HG03469 (cell line): ENCODE data around the gene TFF2.

Experiments
- ATAC-seq: cut with Tn5 transposase; IDR thresholded peaks from one replicate; pipeline ENCODE4 v1.9.1; 2021; ENCODE audit warnings: mild to moderate bottlenecking, moderate library complexity, moderate number of reproducible peaks; ENCODE audit not compliant: unreplicated experiment

The TFF2 gene

DNA sequence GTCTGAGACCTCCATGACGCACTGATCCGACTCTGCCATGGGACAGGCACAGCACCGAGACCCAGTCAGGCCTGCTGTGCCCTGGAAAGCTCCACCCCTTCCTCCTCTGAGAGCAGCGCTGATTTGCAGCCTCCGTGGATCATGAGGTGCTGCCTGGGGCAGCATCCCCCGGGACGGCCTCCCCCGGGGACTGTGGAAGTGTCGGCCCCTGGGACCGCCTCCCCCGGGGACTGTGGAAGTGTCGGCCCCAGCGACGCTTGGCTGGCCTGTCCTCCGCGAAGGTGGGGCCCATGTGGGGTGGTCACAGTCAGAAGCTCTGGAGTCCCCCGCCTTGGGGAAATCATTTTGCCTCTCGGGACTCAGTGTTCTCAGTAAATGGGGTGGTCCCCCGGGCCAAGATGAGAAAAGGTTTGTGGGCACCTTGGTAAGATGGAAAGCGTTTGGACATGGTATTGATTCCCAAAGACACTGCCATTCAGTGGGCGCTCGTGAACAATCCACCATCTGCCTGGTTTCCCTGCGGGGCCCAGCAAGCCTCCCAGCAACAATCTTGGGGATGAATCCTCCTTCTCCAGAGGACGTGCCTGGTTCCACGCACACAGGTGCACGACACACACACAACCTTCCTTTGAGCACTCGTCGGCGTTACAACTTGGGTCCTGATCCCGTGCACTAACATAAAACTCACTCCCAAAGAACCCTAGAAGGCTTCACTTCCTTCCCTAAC, 3.0 kb downstream of the TFF2 start:
- ATAC-seq = no peak

DNA sequence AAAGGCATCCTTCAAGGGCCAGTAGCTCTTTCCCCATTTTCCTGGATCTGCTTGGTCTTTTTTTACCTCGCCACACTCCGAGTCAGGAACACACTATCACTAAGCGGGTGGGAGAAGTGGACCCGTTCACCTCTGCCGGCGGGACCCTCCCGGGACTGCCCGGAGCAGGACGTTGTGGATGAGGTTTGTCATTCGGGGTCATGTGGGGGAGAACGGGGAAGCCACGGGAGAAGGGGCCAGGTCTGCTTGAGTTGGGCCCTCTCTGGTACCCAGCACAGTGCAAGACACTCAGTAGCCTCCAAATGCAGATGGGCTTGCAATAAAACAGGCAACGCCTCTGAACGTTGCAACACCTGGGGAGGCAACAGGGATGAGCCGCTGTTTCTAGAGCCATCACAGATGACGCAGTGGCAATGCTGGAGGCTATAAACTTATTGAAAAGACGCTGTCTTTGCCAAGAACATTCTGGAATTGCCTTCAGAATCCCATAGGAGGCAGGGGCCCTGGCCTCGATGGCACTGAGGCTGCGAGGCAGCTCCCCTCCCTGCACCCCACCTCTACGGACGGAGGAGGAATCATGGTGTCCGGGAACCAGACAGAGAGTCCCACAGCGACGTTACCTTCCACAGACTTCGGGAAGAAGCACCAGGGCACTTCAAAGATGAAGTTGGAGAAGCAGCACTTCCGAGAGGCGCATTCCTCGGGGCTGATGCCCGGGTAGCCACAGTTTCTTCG, 3.8 kb downstream of the TFF2 start:
- no peak for ATAC-seq

DNA sequence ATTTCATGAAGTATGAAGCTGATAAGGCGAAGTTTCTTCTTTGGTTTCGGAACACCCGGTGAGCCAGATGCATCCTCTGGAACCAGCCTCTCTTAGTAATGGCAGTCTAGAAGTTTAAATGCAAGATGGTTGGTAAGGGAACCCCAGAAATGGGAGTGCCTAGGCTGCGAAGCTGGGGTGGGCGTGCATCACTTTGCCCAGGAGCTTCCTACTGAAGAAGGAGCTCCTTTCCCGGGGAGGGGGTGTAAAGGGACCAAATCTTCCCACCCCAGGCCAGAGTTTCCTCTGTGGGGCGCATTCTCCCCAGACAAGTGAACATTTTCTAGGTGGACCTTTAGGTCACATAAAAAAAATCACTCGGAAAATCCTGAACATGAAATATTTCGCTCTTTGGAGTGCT, 4.4 kb downstream of the TFF2 start:
- no peak for ATAC-seq

DNA sequence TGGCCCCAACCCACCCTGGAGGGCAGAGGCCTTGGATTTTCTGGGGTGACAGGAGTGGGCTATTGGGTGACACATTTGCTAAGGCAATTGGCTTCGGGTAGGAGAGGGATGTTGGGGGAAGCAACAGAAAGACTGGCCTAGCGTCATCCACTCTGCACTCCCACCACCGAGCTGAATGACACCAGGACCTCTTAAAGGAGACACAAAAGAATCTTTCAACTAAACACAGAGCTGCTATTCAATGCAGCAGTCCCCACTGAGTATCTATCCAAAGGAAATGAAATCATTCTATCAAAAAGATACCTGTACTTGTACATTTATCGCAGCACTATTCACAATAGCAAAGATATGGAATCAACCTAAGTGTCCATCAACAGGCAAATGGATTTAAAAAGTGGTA, 6.2 kb downstream of the TFF2 start:
- ATAC-seq = no peak

DNA sequence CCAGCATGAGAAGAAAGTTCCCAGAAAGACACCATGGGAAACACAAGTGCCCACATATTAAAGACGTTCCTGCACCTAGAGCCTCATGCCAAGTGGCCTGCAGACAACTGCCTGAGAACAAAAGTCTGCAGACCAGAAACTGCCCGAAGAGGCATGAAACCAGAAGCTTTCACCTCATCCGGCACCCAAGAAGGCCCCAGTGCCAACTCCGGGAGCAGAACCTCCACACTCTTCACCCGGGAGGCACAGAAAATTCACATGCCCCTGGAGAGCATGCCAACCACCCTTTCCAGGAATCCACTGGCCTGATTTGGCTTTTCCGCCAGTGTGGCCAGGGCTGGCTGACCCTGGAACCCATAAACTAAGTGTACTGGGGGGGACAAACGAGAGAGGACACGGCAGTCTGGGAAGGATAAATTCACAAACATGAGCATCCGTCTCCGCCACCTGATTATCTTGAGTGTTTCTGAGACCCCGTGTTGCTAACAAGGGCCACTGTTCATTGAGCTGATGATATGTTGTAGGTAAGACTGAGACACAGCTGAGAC, 6.8 kb downstream of the TFF2 start:
- no peak for ATAC-seq

DNA sequence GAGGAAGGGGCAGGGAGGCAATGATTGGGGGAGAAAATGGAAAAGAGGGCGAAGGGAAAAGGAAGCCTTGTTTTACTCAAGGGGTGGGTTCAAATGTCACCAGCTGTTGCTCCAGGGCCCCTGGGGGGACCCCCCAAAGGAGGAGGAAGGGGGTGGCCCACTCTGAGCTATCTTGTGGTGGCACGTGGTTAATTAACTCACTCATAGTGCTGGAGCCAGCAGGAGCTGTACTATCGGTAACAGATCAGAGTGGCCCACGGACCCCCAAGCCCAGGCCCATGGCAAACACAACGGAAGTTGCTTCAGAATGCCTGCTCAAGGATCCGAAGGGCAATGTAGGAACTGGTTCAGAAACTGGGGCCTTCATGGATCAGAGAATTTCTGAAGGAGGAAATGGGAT, 7.2 kb downstream of the TFF2 start:
- no peak for ATAC-seq

DNA sequence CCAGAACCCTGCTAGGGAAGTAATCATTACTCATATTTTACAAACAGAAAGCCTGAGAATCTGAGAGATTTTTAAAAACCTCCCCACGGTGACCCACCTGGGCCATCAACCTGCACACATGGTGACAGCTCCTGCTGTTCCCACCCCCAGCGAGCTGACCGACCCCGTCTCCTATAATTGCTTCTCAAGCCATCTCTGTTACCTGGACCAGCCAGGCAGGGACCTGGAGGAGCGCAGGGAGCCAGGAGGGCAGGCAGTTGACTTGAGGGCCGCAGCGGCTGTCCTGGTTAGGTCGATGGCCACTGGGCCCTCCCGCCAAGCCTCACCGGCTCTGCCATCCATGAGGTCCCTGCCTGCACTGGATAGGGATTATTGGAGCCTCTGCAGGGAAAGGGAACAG, 7.7 kb downstream of the TFF2 start:
- no peak for ATAC-seq

DNA sequence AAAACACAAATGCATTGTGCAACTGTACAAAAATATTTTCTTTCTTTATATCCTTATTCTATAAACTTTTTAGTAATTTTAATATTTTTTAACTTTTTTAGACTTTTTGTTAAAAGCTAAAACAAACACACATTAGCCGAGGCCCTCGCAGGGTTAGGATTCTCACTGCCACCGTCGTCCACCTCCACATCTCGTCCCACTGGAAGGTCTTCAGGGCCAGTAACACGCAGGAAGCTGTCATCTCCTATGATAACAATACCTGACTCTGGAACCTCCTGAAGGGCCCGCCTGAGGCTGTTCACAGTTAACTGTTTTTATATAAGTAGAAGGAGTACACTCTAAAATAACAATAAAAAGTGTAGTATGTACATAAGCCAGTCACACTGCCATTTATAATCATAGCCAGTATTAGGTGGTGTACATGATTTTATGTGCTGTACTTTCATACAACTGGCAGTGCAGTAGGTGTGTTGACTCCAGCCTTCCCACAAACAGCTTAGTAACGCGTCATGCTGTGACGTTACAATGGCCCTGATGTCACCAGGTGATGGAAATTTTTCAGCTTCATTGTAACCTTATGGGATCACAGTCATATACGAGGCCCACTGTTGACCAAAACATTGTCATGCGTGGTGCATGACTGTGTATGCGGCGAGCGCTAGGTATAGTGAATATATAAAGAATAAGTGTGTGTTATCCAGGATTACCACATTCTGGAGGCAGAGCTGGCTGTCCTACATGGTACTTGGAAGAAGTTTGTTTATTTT, 8.8 kb downstream of the TFF2 start:
- ATAC-seq = no peak

DNA sequence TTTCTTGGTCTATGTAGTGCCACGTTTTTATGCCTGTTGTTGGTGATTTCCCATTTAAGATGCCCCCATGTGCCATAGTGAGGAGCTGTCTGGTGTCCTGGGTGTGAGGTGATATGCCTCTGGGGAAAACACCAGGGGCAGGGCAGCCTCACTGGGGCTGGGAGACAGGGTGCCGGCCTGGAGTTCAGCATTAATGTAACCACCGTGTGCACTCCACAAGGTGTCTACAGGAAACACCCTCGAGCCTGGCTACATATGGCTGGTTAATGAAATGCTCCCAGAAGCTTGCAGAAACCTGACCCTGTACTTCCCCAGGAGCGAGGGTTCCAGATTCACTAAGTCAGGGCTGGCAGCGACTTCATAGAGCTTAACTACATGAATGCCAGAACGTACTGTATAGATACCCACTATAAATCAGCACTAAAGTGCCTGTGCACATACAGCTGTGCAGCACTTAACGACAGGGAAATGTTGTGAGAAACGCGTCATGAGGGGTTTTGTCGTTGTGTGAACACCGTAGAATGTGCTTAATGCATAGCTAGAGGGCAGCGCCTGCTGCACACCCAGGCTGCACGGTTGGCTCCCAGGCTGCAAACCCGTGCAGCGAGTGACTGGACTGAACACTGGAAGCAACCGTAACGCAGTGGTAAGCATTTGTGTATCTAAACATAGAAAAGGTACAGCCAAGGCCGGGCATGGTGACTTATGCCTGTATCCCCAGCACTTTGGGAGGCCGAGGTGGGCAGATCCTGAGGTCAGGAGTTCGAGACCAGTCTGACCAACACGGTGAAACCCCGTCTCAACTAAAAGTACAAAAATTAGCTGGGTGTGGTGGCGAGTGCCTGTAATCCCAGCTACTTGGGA, 10.4 kb downstream of the TFF2 start:
- no peak for ATAC-seq

DNA sequence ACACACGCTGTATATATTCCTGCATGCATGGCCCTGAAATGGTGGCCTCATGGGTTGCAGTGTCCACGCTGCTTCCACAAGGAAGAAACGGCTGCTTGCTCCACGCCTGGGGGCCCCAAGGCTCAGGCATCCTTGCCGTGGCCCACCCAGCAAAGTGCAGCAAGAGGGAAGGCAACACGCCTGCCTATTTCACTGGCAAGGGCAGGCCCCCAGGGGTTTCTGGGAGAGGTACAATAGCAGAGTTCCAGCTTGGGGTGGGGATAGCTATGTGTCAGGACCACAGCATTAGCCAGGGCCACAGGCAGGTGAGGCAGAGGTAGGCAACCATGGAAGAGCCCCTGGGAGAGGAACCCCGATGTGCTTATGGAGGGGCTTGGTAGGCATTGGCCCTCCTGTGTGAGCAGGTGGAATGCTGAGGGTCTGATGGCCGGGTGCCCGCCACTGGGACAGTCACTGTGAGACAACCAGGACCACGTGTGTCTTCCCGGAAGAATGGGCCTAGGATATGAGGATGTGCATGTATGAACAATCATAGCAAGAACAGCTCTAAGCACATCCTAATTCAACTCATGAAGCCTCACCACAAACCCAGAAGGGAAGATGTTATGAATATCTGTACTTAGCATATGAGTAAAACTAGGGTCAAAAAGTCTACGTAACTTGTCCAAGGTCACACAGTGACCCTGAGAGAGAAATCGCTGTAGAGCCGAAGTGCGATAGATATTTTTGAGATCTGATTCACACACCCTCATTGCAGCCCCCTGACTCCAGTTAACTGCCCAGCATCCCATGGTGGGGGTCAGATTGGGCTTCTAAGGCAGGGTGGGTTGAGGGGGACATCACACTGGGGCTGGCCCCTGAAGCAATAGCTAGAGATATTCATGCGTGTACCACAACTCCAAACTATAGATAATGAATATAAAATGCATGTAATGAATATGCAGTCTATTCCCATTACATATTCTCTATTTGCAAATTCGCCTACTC, 11.8 kb downstream of the TFF2 start:
- ATAC-seq = no peak

DNA sequence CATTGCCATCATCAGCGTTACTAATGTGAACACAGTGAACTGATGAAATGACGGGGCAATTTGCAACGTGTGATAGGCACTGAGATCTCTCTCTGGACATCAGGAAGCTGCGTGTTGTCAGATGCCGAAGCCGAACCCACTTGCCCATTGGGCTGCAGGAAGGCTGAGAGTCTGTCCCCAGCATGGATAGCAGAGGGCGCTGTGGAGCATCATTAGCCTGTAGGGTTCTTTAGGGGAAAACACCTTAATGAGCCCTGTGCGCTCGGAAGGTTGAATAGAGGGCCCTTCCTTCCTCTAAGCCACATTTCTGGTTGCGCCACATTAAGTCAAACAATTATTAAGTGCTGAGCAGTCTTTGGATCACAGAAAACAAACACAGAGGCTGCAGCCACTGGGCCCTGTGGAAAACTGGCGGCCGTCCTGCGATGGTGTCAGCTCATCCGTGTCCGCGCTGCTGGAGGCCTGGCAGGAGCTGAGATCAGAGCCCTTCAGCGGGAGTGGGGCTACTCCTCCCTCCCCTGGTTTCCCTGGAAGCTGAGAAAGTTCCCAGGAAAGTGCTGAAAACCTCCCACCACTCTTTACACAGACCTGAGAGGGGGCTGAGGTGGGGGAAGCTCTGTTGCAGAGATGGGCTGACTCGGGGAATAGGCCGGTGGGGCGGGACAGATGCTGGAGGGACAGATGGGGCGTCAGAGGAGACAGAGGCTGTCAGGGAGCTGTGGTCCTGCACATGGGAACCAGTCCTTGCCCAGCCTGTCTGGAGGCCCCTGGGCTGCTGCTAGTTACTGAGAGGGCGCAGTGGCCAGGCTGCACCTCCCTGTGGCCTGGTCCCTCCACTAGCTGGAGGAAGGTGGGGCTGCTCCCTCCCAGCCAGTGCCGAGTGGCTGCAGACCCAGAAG, 12.7 kb downstream of the TFF2 start:
- no peak for ATAC-seq

DNA sequence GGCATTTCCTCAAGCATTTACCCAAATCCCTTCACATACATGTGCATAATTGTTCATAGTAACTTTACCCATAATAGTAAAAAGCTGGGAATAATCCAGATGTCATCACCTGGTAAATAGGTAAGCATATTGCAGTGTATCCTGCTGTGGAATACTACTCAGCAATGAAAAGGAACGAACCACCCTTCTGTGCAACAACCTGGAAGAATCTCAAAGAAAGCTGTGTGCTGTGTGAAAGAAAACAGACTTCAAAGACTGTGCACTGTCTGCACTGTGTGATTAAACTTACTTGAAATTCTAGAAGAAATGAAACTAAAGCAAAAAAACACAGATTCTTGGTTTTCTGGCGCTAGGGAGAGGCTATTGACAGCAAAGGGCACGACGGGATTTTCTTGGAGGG, 13.5 kb downstream of the TFF2 start:
- no peak for ATAC-seq

DNA sequence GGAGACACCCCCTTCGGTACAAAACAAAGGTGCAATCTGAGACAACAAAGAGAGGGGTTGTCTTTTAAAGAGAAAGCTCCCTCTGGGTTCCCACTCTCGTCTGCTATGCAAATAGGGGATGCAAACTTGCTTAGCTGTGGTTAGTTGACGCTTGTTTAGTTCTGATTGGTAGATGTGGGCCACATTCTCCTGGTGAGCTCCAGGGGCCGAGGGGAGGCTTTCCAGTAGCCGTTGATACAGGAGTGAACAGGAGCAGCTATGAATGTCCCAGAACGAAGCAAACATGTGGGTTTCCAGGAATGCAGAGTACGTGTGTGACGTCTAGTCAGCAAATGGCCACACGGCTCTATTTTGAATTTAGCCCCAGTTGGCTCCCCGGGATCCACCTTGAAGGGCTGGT, 14.7 kb downstream of the TFF2 start:
- no peak for ATAC-seq

DNA sequence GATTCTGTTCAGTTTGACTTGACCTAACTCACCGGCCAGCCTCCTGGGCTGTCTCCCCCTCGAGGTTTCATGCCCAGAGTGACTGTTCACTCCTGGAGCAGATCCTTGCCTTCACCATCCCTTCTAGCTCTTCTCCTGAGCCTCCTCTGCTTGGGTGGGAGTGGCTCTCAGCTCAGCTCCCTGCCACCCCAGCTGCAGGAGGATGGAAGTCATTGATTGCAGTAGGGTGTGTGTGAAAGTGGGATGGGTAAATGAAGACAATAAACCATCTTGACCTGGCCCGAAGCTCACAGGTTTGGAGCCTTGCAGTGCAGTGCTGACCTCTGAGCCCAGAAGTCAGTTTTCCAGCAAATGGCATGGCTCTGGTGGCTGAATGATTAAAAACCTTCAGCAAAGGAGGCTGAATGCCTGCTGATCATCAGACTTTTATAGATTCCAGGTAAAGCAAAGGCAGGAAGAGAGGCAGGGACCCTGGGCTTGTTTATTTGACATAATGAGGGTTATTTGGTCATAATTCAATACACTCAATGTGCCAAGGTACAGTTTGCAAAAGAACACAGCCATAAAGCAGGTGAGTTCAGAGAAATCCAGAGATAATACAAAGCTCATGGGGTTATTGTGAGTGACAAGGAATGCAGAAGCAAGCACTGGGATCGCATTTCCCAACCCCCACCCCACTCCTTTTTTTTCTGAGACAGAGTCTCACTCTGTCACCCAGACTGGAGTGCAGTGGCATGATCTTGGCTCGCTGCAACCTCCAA, 18.1 kb downstream of the TFF2 start:
- ATAC-seq = no peak

DNA sequence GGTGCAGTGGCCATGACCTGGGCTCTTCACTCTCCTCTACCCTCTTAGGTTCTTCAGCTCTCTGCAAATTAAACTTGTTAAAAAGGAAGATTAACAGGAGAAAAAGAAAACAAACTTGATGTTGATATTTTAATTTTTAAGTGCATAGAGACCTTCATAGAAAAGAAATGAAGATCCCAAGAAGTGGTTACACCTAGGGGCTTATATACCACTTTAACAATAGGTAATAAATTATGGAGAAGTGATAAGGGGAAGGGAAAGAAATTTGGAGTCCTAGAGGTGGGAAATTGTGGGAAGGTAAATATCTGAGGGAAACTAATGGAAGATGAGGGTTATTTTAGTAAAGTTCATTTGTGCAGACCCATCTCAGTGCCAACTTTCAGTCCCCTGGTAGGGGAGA, 19.1 kb downstream of the TFF2 start:
- no peak for ATAC-seq

DNA sequence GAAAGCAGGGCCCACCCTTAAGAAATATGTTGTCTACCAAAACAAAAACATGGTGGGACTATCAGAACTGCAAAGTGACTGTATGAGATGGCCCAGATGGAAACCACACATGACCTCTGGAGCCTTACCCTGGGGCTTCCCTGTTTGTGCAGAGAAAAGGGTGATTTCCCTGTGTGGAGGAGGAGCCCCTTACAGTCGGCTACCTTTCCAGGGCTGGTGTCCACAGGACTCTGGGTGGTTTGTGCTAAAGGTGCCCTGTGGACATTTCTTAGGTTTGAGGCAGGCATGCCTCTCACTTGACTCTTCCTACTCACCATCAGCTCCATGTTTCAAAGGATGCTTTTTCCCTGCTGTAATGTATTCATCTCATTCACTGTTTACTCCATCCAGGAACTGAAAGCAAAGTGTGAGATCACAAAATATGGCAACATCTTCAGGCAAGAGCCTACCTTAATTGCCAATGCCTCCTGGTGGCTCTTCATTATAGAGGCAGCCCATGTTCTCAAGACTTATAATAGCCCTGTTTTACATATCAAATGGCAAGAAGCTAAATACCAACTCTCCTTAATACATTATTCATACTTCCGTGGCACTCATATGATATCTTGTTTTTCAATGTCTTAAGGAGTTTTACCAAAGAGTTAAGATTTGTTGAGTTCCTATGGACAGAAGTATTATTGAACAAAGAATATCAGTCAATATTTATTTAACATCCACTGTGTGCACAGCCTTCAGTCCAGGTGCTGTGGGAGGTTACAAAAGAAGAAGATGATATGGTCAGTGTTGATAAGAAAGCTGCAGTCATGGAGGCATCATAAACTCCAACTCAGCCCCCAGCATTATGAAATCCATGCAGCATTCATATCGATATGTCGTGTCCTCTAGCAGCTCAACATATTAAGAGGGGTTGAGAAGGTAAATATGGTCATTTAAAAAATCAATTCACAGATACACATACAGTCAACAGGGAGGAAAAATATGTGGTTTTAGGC, 20.1 kb downstream of the TFF2 start:
- no peak for ATAC-seq

DNA sequence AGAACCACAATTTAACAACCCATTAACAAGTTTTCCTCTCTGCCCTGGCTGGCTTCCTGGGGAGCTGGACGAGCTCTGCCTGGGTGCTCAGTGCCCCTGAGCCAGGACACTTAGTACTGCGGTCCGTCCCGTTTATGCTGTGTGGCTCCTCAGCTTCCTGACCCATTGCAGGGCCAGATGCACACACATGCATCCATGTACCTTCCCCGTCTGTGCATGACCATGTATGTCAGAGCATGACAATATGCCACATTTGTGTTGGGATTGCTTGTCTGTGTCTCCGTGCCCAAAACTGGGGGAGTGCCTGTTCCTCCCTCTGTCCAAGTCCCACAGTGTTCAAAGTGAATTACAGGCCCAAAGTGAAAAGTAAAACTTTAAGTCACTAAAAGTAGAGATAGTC, 25.9 kb downstream of the TFF2 start:
- no peak for ATAC-seq
